ENCODE results near the gene HPSE2.

Gene HPSE2

GRCh38 chr10:98411768-98412167 is 823.9 kb downstream of the HPSE2 start:
- no peak for TF ChIP-seq CTCF (IDR thresholded peaks at IDR 0.05; ENCODE audit: low read depth, low read length)
- DNase-seq (ENCODE audit: extremely low read depth, low read depth), result no peak

GRCh38 chr10:98411166-98411565 is 824.5 kb downstream of the HPSE2 start:
- TF ChIP-seq CTCF (IDR thresholded peaks at IDR 0.05; ENCODE audit: low read depth, low read length), result no peak
- DNase-seq (ENCODE audit: extremely low read depth, low read depth), result no peak

- no peak for TF ChIP-seq CTCF (IDR thresholded peaks at IDR 0.05; ENCODE audit: low read depth, low read length)
- DNase-seq (ENCODE audit: extremely low read depth, low read depth), result no peak
These were observed 824.9 kb downstream of the HPSE2 start for GRCh38 chr10:98410759-98411158.

- no peak for TF ChIP-seq CTCF (IDR thresholded peaks at IDR 0.05; ENCODE audit: low read depth, low read length)
- DNase-seq (ENCODE audit: extremely low read depth, low read depth), result no peak
These were observed 825.4 kb downstream of the HPSE2 start for GRCh38 chr10:98410135-98410743.

- no peak for TF ChIP-seq CTCF (IDR thresholded peaks at IDR 0.05; ENCODE audit: low read depth, low read length)
- no peak for DNase-seq (ENCODE audit: extremely low read depth, low read depth)
These were observed 826.9 kb downstream of the HPSE2 start for GRCh38 chr10:98408799-98409198.

- TF ChIP-seq CTCF (IDR thresholded peaks at IDR 0.05; ENCODE audit: low read depth, low read length), result no peak
- no peak for DNase-seq (ENCODE audit: extremely low read depth, low read depth)
These were observed 827.9 kb downstream of the HPSE2 start for GRCh38 chr10:98407744-98408241.
